Measurements from ENCODE around the gene TMEM61. TPM values are rescaled to one million over a fixed set of nuclear protein-coding genes. Genes with fewer than 3 reads are reported as not detected.

The TMEM61 gene
- total RNA-seq, 1 experiment from 2014 or later: 0.74 TPM

DNA sequence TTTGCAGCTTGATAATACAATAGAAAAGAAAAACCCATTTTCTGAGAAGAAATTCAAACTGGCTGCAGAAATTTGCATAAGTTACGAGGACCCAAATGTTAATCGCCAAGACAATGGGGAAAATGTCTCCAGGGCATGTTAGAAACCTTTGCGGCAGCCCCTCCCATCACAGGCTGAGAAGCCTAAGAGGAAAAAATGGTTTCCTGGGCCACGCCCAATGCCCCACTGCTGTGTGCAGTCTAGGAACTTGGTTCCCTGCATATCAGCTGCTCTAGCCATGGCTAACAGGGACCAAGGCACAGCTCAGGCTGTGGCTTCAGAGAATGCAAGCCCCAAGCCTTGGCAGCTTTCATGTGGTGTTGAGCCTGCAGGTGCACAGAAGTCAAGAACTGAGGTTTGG, 37.5 kb upstream of the TMEM61 start (continued):
- no peak for TF ChIP-seq ZBTB21 (CRISPR knock-in tag; IDR thresholded peaks at IDR 0.05; ENCODE audit: borderline replicate concordance)

DNA sequence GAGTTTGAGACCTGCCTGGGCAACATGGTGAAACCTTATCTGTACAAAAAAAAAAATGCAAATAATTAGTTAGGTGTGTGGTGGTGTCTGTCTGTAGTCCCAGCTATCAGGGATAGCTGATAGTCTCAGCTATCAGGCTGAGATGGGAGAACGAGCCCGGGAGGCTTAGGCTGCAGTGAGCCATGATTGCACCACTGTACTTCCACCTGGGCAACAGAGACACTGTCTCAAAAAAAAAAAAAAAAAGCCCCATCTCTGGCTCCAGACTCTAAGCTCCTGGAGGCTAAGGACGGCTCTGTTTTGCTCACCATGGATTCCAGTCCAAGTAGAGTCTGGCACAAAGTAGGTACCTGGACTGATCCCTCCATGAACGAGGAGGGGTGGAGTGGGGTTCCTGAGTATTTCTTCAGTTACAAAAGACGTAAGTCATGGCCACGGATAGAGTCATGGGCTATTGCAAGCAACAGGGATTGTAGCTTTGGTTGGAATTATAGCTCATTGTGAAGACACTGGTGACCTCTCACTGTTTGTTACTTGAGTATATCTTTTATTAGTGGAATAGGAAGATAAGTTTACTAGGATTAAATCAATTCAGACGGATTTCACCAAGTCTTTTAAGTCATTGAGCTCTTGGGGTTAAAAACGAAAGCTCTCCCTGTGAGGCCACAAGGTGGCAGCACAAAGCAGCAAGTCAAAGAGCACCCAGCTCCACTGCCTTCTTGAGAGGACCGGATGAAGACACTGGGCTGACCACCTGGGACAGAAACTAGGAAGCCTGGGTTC, 35.6 kb upstream of the TMEM61 start:
- Mint-ChIP-seq H3K27me3 (ENCODE audit: low read depth) (peaks cover 8% of the 10 kb centered on the region), H3K27ac (no peak overlapping the region), H3K4me1 (peaks cover 6% of the 10 kb centered on the region), H3K36me3 (peaks cover 6% of the 10 kb centered on the region), H3K4me3 (no peak overlapping the region), H3K9me3 (peaks cover 30% of the 10 kb centered on the region)
- ATAC-seq: peak; percentile 90
- TF ChIP-seq CTCF (IDR thresholded peaks at IDR 0.05) (peak; percentile 80), ZSCAN18 (CRISPR knock-in tag; IDR thresholded peaks at IDR 0.05) (no peak)
- POLR2A ChIA-PET: interaction anchor here (0.7 to 1.0 kb wide), 2 partner anchors 53 to 77 kb away, joined by 3 to 8 read pairs; no protein-coding TSS in a partner anchor
- peak; percentile 77 for DNase-seq (ENCODE audit: low spot score)
- CTCF ChIA-PET: interaction anchor here (0.5 to 16.5 kb wide), 43 partner anchors 11 to 393 kb away, joined by 3 to 632 read pairs (median 5); partner anchors contain the start of genes BSND, DHCR24, PCSK9 and TMEM61

- DNase-seq (ENCODE audit: low spot score): no peak
- H3K27me3 Mint-ChIP-seq (ENCODE audit: low read depth): peaks cover 8% of the 10 kb centered on the region
- peaks cover 6% of the 10 kb centered on the region for H3K4me1 Mint-ChIP-seq
- no peak for ATAC-seq
- H3K36me3 Mint-ChIP-seq: peaks cover 6% of the 10 kb centered on the region
- ChIA-PET CTCF (interaction anchor here (0.9 to 16.5 kb wide), 38 partner anchors 11 to 393 kb away, joined by 3 to 632 read pairs (median 5); partner anchors contain the start of genes BSND, DHCR24, PCSK9 and TMEM61), POLR2A (interaction anchor here (0.5 to 1.0 kb wide), 3 partner anchors 52 to 77 kb away, joined by 3 to 8 read pairs (median 4); no protein-coding TSS in a partner anchor)
- no peak overlapping the region for H3K27ac Mint-ChIP-seq
- H3K9me3 Mint-ChIP-seq: peaks cover 30% of the 10 kb centered on the region
- no peak overlapping the region for H3K4me3 Mint-ChIP-seq
- no peak for TF ChIP-seq CREM (CRISPR knock-in tag; IDR thresholded peaks at IDR 0.05)
- no peak for TF ChIP-seq TP53 (CRISPR knock-in tag; IDR thresholded peaks at IDR 0.05)
- 0 out of 2 replicates have a peak, but pooled peaks have one; percentile 9 for TF ChIP-seq CTCF (IDR thresholded peaks at IDR 0.05)
These were observed 35.0 kb upstream of the TMEM61 start for GRCh38 chr1:54945393-54945936.

- TF ChIP-seq ZNF416 (CRISPR knock-in tag; IDR thresholded peaks at IDR 0.05): no peak
- TF ChIP-seq NR2C2 (CRISPR knock-in tag; IDR thresholded peaks at IDR 0.05): no peak
- no peak for TF ChIP-seq IRF2 (CRISPR knock-in tag; IDR thresholded peaks at IDR 0.05; ENCODE audit: borderline replicate concordance, low read depth)
- no peak for TF ChIP-seq STAT6 (CRISPR knock-in tag; conservative IDR thresholded peaks at IDR 0.05; ENCODE audit: low read depth)
- no peak for TF ChIP-seq RELA (CRISPR knock-in tag; IDR thresholded peaks at IDR 0.05; ENCODE audit: borderline replicate concordance)
- TF ChIP-seq CDX4 (CRISPR knock-in tag; IDR thresholded peaks at IDR 0.05; ENCODE audit: borderline replicate concordance): no peak
- no peak for TF ChIP-seq ZNF232 (CRISPR knock-in tag; IDR thresholded peaks at IDR 0.05)
- TF ChIP-seq ZNF219 (CRISPR knock-in tag; IDR thresholded peaks at IDR 0.05; ENCODE audit: borderline replicate concordance): no peak
- TF ChIP-seq ZNF512 (CRISPR knock-in tag; IDR thresholded peaks at IDR 0.05; ENCODE audit: borderline replicate concordance): no peak
- CTCF ChIA-PET: interaction anchor here (1.5 to 16.5 kb wide), 3 partner anchors 51 to 70 kb away, joined by 4 to 632 read pairs (median 373); partner anchors contain the start of genes BSND and DHCR24
- peaks cover 8% of the 10 kb centered on the region for H3K27me3 Mint-ChIP-seq (ENCODE audit: low read depth)
- no peak for ATAC-seq
- POLR2A ChIA-PET: no interaction called here
- peaks cover 21% of the 10 kb centered on the region for H3K4me1 Mint-ChIP-seq
- H3K27ac Mint-ChIP-seq: no peak overlapping the region
- DNase-seq (ENCODE audit: low spot score): no peak
- peaks cover 4% of the 10 kb centered on the region for H3K36me3 Mint-ChIP-seq
- H3K9me3 Mint-ChIP-seq: peaks cover 16% of the 10 kb centered on the region
- no peak overlapping the region for H3K4me3 Mint-ChIP-seq
These were observed 32.9 kb upstream of the TMEM61 start for GRCh38 chr1:54947540-54947939.
